ENCODE measurements around the gene CASZ1. TPM values are rescaled to one million over a fixed set of nuclear protein-coding genes. Genes with fewer than 3 reads are reported as not detected.

The CASZ1 gene
- total and polyA plus RNA-seq, 2 donors (not counting 3 experiments of a cell fraction or from before 2014, with no cell fraction given): 1.5 to 5.2 TPM

GRCh38 chr1:10733474-10734366 is 62.7 kb downstream of the CASZ1 start:
- CTCF ChIA-PET: no interaction called here
- Histone ChIP-seq H3K4me3 (replicated peaks in 1 of 3; ENCODE audit: insufficient read depth in 1 of 3, low read depth in 1 of 3, low read length in 3 of 3) (no peak overlapping the region), H3K79me2 (ENCODE audit: control insufficient read depth, insufficient read depth, low read length) (no peaks in the 10 kb centered on the region), H3K4me1 (ENCODE audit: control insufficient read depth, extremely low read depth, insufficient read depth, low read length) (no peaks in the 10 kb centered on the region), H3K27ac (ENCODE audit: insufficient read depth, low read depth, low read length) (no peak overlapping the region), H3K4me2 (ENCODE audit: insufficient read depth, low read length) (no peak overlapping the region), H3K9me1 (replicated peaks; ENCODE audit: control insufficient read depth, extremely low read depth, insufficient read depth, low read length) (no peaks in the 10 kb centered on the region), H3K9ac (replicated peaks; ENCODE audit: extremely low read depth, insufficient read depth, low read length) (no peak overlapping the region), H2AFZ (ENCODE audit: low read depth, low read length) (no peak overlapping the region), H3K9me3 (replicated peaks; ENCODE audit: control insufficient read depth, insufficient read depth, low read length) (no peaks in the 10 kb centered on the region), H4K20me1 (replicated peaks; ENCODE audit: control insufficient read depth, extremely low read depth, insufficient read depth, low read length) (no peaks in the 10 kb centered on the region), H3K27me3 (ENCODE audit: control insufficient read depth in 2 of 2, insufficient read depth in 2 of 2, low read length in 2 of 2) (no peaks in the 10 kb centered on the region), H3K36me3 (ENCODE audit: control insufficient read depth in 2 of 2, extremely low read depth in 1 of 2, insufficient read depth in 2 of 2, low read length in 2 of 2) (no peaks in the 10 kb centered on the region)
- no peak for FAIRE-seq
- intact Hi-C loops (cut with micrococcal nuclease): no loop called here
- TF ChIP-seq JUN (IDR thresholded peaks at IDR 0.05; ENCODE audit: borderline replicate concordance, insufficient read depth, insufficient read length, low read depth) (no peak), MAX (IDR thresholded peaks at IDR 0.05; ENCODE audit: insufficient read depth, insufficient read length) (no peak), POLR2AphosphoS5 (IDR thresholded peaks at IDR 0.05; ENCODE audit: insufficient read depth, low read depth, low read length) (no peak), GATA2 (IDR thresholded peaks at IDR 0.05; ENCODE audit: insufficient read depth, insufficient read length, low read depth, low read length) (no peak), POLR2A (IDR thresholded peaks at IDR 0.05; ENCODE audit: low read depth, low read length) (no peak), EZH2 (IDR thresholded peaks at IDR 0.05; ENCODE audit: borderline replicate concordance, low read depth, low read length, severe bottlenecking) (no peak), MYC (IDR thresholded peaks at IDR 0.05; ENCODE audit: low read depth, low read length) (no peak), FOS (IDR thresholded peaks at IDR 0.05; ENCODE audit: borderline replicate concordance, insufficient read depth, low read length) (no peak), CTCF (IDR thresholded peaks at IDR 0.05; ENCODE audit: extremely low read depth in 1 of 2, insufficient read depth in 1 of 2, low read depth in 1 of 2, low read length in 2 of 2) (no peak)
- no peak for DNase-seq (ENCODE audit: low read depth, low spot score)
- BruUV-seq (replicated peaks): no TSS peak
- dilution Hi-C loops (cut with MboI; ENCODE audit: extremely low pct_ligation_motif_present, low sequenced_read_pairs): no loop called here
- POLR2A ChIA-PET: no interaction called here
